Measurements from ENCODE around the gene ABCF1.
"Not testable (repeated sequence)": the region's sequence is repeated elsewhere in the genome, so short reads cannot be mapped to it uniquely, and the experiment has no call there.

DNA sequence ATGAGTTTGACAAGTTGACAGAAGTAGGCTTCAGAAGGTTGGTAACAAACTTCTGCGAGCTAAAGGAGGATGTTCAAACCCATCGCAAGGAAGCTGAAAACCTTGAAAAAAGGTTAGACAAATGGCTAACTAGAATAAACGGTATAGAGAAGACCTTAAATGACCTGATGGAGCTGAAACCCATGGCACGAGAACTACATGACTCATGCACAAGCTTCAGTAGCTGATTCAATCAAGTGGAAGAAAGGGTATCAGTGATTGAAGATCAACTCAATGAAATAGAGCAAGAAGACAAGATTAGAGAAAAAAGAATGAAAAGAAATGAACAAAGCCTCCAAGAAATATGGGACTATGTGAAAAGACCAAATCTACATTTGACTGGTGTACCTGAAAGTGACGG is 49.3 kb upstream of the ABCF1 start:
- TF ChIP-seq, protein P1, sequence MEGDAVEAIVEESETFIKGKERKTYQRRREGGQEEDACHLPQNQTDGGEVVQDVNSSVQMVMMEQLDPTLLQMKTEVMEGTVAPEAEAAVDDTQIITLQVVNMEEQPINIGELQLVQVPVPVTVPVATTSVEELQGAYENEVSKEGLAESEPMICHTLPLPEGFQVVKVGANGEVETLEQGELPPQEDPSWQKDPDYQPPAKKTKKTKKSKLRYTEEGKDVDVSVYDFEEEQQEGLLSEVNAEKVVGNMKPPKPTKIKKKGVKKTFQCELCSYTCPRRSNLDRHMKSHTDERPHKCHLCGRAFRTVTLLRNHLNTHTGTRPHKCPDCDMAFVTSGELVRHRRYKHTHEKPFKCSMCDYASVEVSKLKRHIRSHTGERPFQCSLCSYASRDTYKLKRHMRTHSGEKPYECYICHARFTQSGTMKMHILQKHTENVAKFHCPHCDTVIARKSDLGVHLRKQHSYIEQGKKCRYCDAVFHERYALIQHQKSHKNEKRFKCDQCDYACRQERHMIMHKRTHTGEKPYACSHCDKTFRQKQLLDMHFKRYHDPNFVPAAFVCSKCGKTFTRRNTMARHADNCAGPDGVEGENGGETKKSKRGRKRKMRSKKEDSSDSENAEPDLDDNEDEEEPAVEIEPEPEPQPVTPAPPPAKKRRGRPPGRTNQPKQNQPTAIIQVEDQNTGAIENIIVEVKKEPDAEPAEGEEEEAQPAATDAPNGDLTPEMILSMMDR (IDR thresholded peaks at IDR 0.05): not testable (repeated sequence)
- TF ChIP-seq POLR2A, POLR2AphosphoS5 (IDR thresholded peaks at IDR 0.05): not testable (repeated sequence)

Measured in prostate gland (tissue), 2 donors.